ENCODE data around the gene UFD1. TPM values are rescaled to one million over a fixed set of nuclear protein-coding genes. Genes with fewer than 3 reads are reported as not detected.

UFD1 gene
- total and polyA plus RNA-seq, 8 donors, result 3.8 to 86.6 (median 51.3) TPM

DNA sequence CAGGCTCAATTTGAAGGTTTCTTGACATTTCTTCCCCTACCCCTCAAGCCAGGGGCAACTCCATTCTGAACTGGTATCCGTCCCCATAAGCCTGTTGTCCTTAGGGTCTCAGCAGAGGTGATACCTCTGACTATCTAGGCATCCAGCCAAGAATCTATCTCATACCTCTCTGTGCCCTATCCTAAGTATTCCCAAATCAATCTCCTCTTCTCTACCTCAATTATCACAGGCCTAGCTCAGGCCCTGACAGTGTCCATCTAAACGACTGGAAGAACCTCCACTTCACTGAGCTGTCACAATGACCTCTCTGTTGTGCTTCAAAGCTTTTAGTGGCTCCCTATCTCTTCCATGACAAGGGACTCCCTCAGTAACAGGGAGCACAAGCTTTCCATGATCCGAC is 74.3 kb downstream of the UFD1 start:
- Histone ChIP-seq H3K27ac (no peak overlapping the region), H3K4me1 (peaks cover 0 to 17% (median 6%) of the 10 kb centered on the region in 4 donors), H3K9me3 (no peaks in the 10 kb centered on the region), H3K36me3 (peaks cover 36 to 81% (median 77%) of the 10 kb centered on the region in 4 donors), H3K27me3 (no peaks in the 10 kb centered on the region), H3K4me3 (no peak overlapping the region)
- intact Hi-C loops (cut with DNase I; ENCODE audit: low total_unique reads), result no loop called here
- no peak for TF ChIP-seq EP300 (IDR thresholded peaks at IDR 0.05)
- WGBS, 5 donors, result 91 to 96% (median 94%) methylated on average over 3 of the region's 3 CpGs
- DNase-seq, result no peak

- no peak for DNase-seq
- H3K4me3 ChIP-seq, result no peak overlapping the region
- 97 to 100% (median 99%) methylated on average over 4 of the region's 4 CpGs for WGBS, 5 donors
- no peaks in the 10 kb centered on the region for H3K9me3 ChIP-seq
- TF ChIP-seq POLR2A (IDR thresholded peaks at IDR 0.05) (no peak), POLR2AphosphoS5 (IDR thresholded peaks at IDR 0.05) (no peak)
- intact Hi-C loops (cut with DNase I; ENCODE audit: low total_unique reads), result no loop called here
- no peaks in the 10 kb centered on the region for H3K27me3 ChIP-seq
- peaks cover 0 to 1% (median under 1%) of the 10 kb centered on the region in 4 donors for H3K4me1 ChIP-seq
- H3K36me3 ChIP-seq, result peaks cover 24 to 81% (median 77%) of the 10 kb centered on the region in 4 donors
- H3K27ac ChIP-seq, result no peak overlapping the region
Measured at GRCh38 chr22:19402642-19403191, 76.3 kb downstream of the UFD1 start.

GRCh38 chr22:19401483-19401882 is 77.5 kb downstream of the UFD1 start:
- no peaks in the 10 kb centered on the region for H3K27me3 ChIP-seq
- intact Hi-C loops (cut with DNase I; ENCODE audit: low total_unique reads), result no loop called here
- no peak for DNase-seq
- H3K27ac ChIP-seq, result no peak overlapping the region
- no peak overlapping the region for H3K4me3 ChIP-seq
- TF ChIP-seq POLR2AphosphoS5 (IDR thresholded peaks at IDR 0.05), result no peak
- WGBS, 5 donors, result 96 to 99% (median 97%) methylated on average over 4 of the region's 4 CpGs
- H3K36me3 ChIP-seq, result peaks cover 19 to 81% (median 77%) of the 10 kb centered on the region in 4 donors
- H3K9me3 ChIP-seq, result no peaks in the 10 kb centered on the region
- H3K4me1 ChIP-seq, result no peaks in the 10 kb centered on the region

- TF ChIP-seq POLR2A (IDR thresholded peaks at IDR 0.05) (no peak), POLR2AphosphoS5 (IDR thresholded peaks at IDR 0.05) (no peak), EP300 (IDR thresholded peaks at IDR 0.05) (no peak), CTCF (IDR thresholded peaks at IDR 0.05) (no peak)
- H3K36me3 ChIP-seq, result peaks cover 21 to 81% (median 77%) of the 10 kb centered on the region in 4 donors
Measured at GRCh38 chr22:19400881-19401280, 78.1 kb downstream of the UFD1 start.

More at GRCh38 chr22:19400881-19401280, 78.1 kb downstream of the UFD1 start:
- 92 to 98% (median 93%) methylated on average over 6 of the region's 6 CpGs for WGBS, 5 donors
- no peaks in the 10 kb centered on the region for H3K4me1 ChIP-seq
- intact Hi-C loops (cut with DNase I; ENCODE audit: low total_unique reads), result no loop called here
- H3K27me3 ChIP-seq, result no peaks in the 10 kb centered on the region
- no peak for DNase-seq
- no peaks in the 10 kb centered on the region for H3K9me3 ChIP-seq
- H3K27ac ChIP-seq, result no peak overlapping the region
- no peak overlapping the region for H3K4me3 ChIP-seq

Other genes with a start within 250 kb of the UFD1 start
- 10 to 100 TPM in 1 of 5 donors, 1 to 10 TPM in 4; 4.1 to 10.1 (median 5.5) TPM for gene CLTCL1, start 187.5 kb downstream of the UFD1 start, total RNA-seq
- 1 to 10 TPM; 3.0 to 3.8 (median 3.5) TPM for gene CLTCL1, start 187.5 kb downstream of the UFD1 start, polyA plus RNA-seq
- gene HIRA, start 47.5 kb downstream of the UFD1 start, total RNA-seq, result 10 to 100 TPM in 4 of 5 donors, 1 to 10 TPM in 1; 6.4 to 47.2 (median 13.4) TPM
- 10 to 100 TPM in 2 of 3 donors, 1 to 10 TPM in 1; 9.2 to 14.8 (median 10.8) TPM for gene HIRA, start 47.5 kb downstream of the UFD1 start, polyA plus RNA-seq
- gene MRPL40, start 46.6 kb downstream of the UFD1 start, total RNA-seq, result 10 to 100 TPM in 3 of 5 donors, 1 to 10 TPM in 2; 2.3 to 25.0 (median 11.2) TPM
- 10 to 100 TPM; 43.6 to 61.1 (median 57.3) TPM for gene MRPL40, start 46.6 kb downstream of the UFD1 start, polyA plus RNA-seq
- gene C22orf39, start 31.5 kb downstream of the UFD1 start, total RNA-seq, result 100 to 1,000 TPM in 1 of 5 donors, 10 to 100 TPM in 4; 23.6 to 124 (median 46.3) TPM
- gene C22orf39, start 31.5 kb downstream of the UFD1 start, polyA plus RNA-seq, result 10 to 100 TPM; 33.1 to 58.2 (median 36.6) TPM
- 10 to 100 TPM in 1 of 5 donors, 1 to 10 TPM in 3, not detected in 1; 1.2 to 44.2 (median 4.9) TPM for gene CDC45, start 727 bp upstream of the UFD1 start, total RNA-seq
- gene CDC45, start 727 bp upstream of the UFD1 start, polyA plus RNA-seq, result 1 to 10 TPM; 2.3 to 7.8 (median 5.4) TPM
- 10 to 100 TPM; 36.5 to 67.7 (median 58.8) TPM for gene CLDN5, start 45.2 kb upstream of the UFD1 start, total RNA-seq
- gene CLDN5, start 45.2 kb upstream of the UFD1 start, polyA plus RNA-seq, result 10 to 100 TPM; 13.1 to 40.2 (median 24.0) TPM
- 10 to 100 TPM in 3 of 5 donors, 1 to 10 TPM in 2; 1.2 to 38.8 (median 13.9) TPM for gene SEPTIN5, start 235.3 kb upstream of the UFD1 start, total RNA-seq
- 10 to 100 TPM in 2 of 3 donors, 1 to 10 TPM in 1; 8.2 to 16.0 (median 11.1) TPM for gene SEPTIN5, start 235.3 kb upstream of the UFD1 start, polyA plus RNA-seq
- gene GP1BB, start 244.3 kb upstream of the UFD1 start, total RNA-seq, result 10 to 100 TPM in 1 of 5 donors, 1 to 10 TPM in 2, not detected in 2; 2.4 to 27.8 (median 9.3) TPM
- gene GP1BB, start 244.3 kb upstream of the UFD1 start, polyA plus RNA-seq, result 10 to 100 TPM in 1 of 3 donors, 1 to 10 TPM in 2; 5.5 to 12.4 (median 8.0) TPM